HL-60 (cell line): ENCODE results near the gene LHFPL6.

Experiments used
- DNase-seq, 2 experiments: peaks; one replicate each; pipeline ENCODE4 v3.0.0-alpha.2; 2010 to 2020; ENCODE audit warnings: low read depth in 1 of 2, low spot score in 1 of 2
- H3K27ac ChIP-seq: fragments of 250-450 bp; sonication (Bioruptor Pico); replicated peaks from 2 replicates; pipeline ENCODE4 v1.5.1; 2020; ENCODE audit warnings: mild to moderate bottlenecking, moderate library complexity
- H3K27me3 ChIP-seq: fragments of 250-450 bp; sonication (Bioruptor Pico); 2 replicates; pipeline ENCODE4 v1.5.1; 2021; ENCODE audit warnings: mild to moderate bottlenecking, moderate library complexity; ENCODE audit not compliant: insufficient read depth, poor library complexity, severe bottlenecking
- H3K4me3 ChIP-seq: replicated peaks from 2 replicates; pipeline ENCODE4 v1.5.1; 2011; ENCODE audit warnings: mild to moderate bottlenecking, control low read depth, low read length; ENCODE audit not compliant: insufficient read depth
- CTCF ChIP-seq: IDR thresholded peaks from one replicate; pipeline ENCODE4 v1.5.1; 2011; ENCODE audit warnings: low read length, control low read depth, inconsistent platforms; ENCODE audit not compliant: insufficient read depth
- GABPA ChIP-seq: IDR thresholded peaks from 2 replicates; pipeline ENCODE4 v1.6.1; 2012; ENCODE audit warnings: low read depth
- POLR2AphosphoS5 ChIP-seq: IDR thresholded peaks from 2 replicates; pipeline ENCODE4 v1.6.1; 2012; ENCODE audit warnings: low read depth
- SPI1 ChIP-seq: IDR thresholded peaks from 2 replicates; pipeline ENCODE4 v1.6.1; 2012; ENCODE audit warnings: low read depth, mild to moderate bottlenecking, borderline replicate concordance
- TF ChIP-seq, protein P1 (sequence below): IDR thresholded peaks from 2 replicates; pipeline ENCODE4 v1.6.1; 2012; ENCODE audit warnings: low read depth; ENCODE audit not compliant: insufficient replicate concordance

LHFPL6 gene

GRCh38 chr13:39377699-39378098, 225.3 kb downstream of the LHFPL6 start:
- Histone ChIP-seq H3K27me3 (peaks cover 2% of the 10 kb centered on the region), H3K27ac (no peak overlapping the region), H3K4me3 (no peak overlapping the region)
- TF ChIP-seq CTCF (no peak), SPI1 (no peak), POLR2AphosphoS5 (no peak), GABPA (no peak)
- TF ChIP-seq, protein P1, sequence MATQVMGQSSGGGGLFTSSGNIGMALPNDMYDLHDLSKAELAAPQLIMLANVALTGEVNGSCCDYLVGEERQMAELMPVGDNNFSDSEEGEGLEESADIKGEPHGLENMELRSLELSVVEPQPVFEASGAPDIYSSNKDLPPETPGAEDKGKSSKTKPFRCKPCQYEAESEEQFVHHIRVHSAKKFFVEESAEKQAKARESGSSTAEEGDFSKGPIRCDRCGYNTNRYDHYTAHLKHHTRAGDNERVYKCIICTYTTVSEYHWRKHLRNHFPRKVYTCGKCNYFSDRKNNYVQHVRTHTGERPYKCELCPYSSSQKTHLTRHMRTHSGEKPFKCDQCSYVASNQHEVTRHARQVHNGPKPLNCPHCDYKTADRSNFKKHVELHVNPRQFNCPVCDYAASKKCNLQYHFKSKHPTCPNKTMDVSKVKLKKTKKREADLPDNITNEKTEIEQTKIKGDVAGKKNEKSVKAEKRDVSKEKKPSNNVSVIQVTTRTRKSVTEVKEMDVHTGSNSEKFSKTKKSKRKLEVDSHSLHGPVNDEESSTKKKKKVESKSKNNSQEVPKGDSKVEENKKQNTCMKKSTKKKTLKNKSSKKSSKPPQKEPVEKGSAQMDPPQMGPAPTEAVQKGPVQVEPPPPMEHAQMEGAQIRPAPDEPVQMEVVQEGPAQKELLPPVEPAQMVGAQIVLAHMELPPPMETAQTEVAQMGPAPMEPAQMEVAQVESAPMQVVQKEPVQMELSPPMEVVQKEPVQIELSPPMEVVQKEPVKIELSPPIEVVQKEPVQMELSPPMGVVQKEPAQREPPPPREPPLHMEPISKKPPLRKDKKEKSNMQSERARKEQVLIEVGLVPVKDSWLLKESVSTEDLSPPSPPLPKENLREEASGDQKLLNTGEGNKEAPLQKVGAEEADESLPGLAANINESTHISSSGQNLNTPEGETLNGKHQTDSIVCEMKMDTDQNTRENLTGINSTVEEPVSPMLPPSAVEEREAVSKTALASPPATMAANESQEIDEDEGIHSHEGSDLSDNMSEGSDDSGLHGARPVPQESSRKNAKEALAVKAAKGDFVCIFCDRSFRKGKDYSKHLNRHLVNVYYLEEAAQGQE = no peak
- no peak for DNase-seq

GRCh38 chr13:39376076-39376475, 226.9 kb downstream of the LHFPL6 start:
- DNase-seq = no peak
- H3K27ac ChIP-seq = no peak overlapping the region

GRCh38 chr13:39375601-39376000, 227.4 kb downstream of the LHFPL6 start:
- DNase-seq = no peak
- TF ChIP-seq, protein P1 = no peak
- TF ChIP-seq CTCF (no peak), GABPA (no peak), POLR2AphosphoS5 (no peak), SPI1 (no peak)
- H3K4me3 ChIP-seq = no peak overlapping the region
- no peak overlapping the region for H3K27ac ChIP-seq
- peaks cover 2% of the 10 kb centered on the region for H3K27me3 ChIP-seq

More at GRCh38 chr13:39376076-39376475, 226.9 kb downstream of the LHFPL6 start:
- Histone ChIP-seq H3K27me3 (peaks cover 2% of the 10 kb centered on the region), H3K4me3 (no peak overlapping the region)
- TF ChIP-seq SPI1 = no peak
- TF ChIP-seq CTCF = no peak
- TF ChIP-seq, protein P1 = no peak
- TF ChIP-seq GABPA = no peak
- TF ChIP-seq POLR2AphosphoS5 = no peak
